HepG2 (cell line): ENCODE measurements around the gene DAG1. TPM values are rescaled to one million over a fixed set of nuclear protein-coding genes. Genes with fewer than 3 reads are reported as not detected.

Source experiments
- ATAC-seq: fragments of 200-7000 bp; cut with Tn5 transposase; 3 replicates; pipeline ENCODE4 v1.9.1; 2020; ENCODE audit warnings: mild to moderate bottlenecking, moderate library complexity
- BruUV-seq: library from RNA; stranded (reverse); fragments of 400-500 nt; replicated peaks from 2 replicates; lab custom pipeline; 2021; lab: Mats Ljungman, UMichigan
- CTCF ChIA-PET: fragments of 300-600 bp; formaldehyde crosslinking; extraction: SDS; loops from one replicate; lab custom pipeline; 2021; ENCODE audit warnings: low total read pairs, inconsistent platforms, low intra/inter-chr PET ratio; lab: Yijun Ruan, JAX
- POLR2A ChIA-PET: fragments of 350-600 bp; sonication (Branson Sonifier 250); formaldehyde crosslinking; loops from one replicate; lab custom pipeline; 2020; ENCODE audit warnings: antibody characterized with exemption, inconsistent platforms; lab: Yijun Ruan, JAX
- DNase-seq: peaks from one replicate; pipeline ENCODE4 v3.0.0-alpha.2; 2015; ENCODE audit warnings: low spot score
- FAIRE-seq: peaks from 3 replicates; lab custom pipeline; 2011; peaks lifted over from hg19 to GRCh38; lab: Jason Lieb, UNC
- H2AFZ ChIP-seq: one replicate; pipeline ENCODE4 v1.6.1; 2011; ENCODE audit warnings: low read length, inconsistent platforms
- H3K27ac ChIP-seq: fragments of 300-600 bp; 3 replicates; pipeline ENCODE4 v1.8.0; 2011; ENCODE audit warnings: mixed run types, mild to moderate bottlenecking, mixed read lengths, low read length, inconsistent platforms; ENCODE audit not compliant: insufficient read depth; ENCODE audit errors: extremely low read length
- H3K27me3 ChIP-seq, 2 experiments: fragments of 200-600 bp in 1 of 2; 2 replicates in 1 of 2; 3 replicates in 1 of 2; pipeline versions ENCODE4 v1.6.0 to v1.8.0; 2011; ENCODE audit warnings: low read length in 2 of 2, mild to moderate bottlenecking in 2 of 2, moderate library complexity in 2 of 2, inconsistent platforms in 1 of 2; ENCODE audit not compliant: insufficient read depth in 2 of 2, control insufficient read depth in 1 of 2
- H3K36me3 ChIP-seq, 2 experiments: fragments of 200-600 bp in 1 of 2; replicated peaks in 1 of 2; 2 replicates in 1 of 2; 3 replicates in 1 of 2; pipeline versions ENCODE4 v1.5.1 to v1.8.0; 2011; ENCODE audit warnings: low read length in 2 of 2, inconsistent platforms in 1 of 2; ENCODE audit not compliant: insufficient read depth in 2 of 2, control insufficient read depth in 1 of 2
- H3K4me1 ChIP-seq: 2 replicates; pipeline ENCODE4 v1.5.1; 2012; ENCODE audit warnings: low read length, inconsistent platforms; ENCODE audit not compliant: insufficient read depth
- H3K4me2 ChIP-seq: 2 replicates; pipeline ENCODE4 v1.6.0; 2011; ENCODE audit warnings: low read depth, low read length, inconsistent platforms
- H3K4me3 ChIP-seq, 3 experiments: fragments of 200-600 bp in 1 of 3; sonication (generic), shearing (Covaris generic) in 1 of 3; replicated peaks in 1 of 3; 2 replicates each; pipeline ENCODE4 v1.5.1; 2011 to 2016; ENCODE audit warnings: low read length in 3 of 3, inconsistent platforms in 2 of 3, low read depth in 2 of 3, mild to moderate bottlenecking in 2 of 3, control low read depth in 1 of 3, mixed read lengths in 1 of 3; ENCODE audit not compliant: insufficient read depth in 1 of 3
- H3K79me2 ChIP-seq: one replicate; pipeline ENCODE4 v1.6.1; 2011; ENCODE audit warnings: low read length, inconsistent platforms; ENCODE audit not compliant: insufficient read depth
- H3K9ac ChIP-seq: 2 replicates; pipeline ENCODE4 v1.6.0; 2011; ENCODE audit warnings: mild to moderate bottlenecking, low read depth, low read length, inconsistent platforms; ENCODE audit not compliant: insufficient read depth
- H3K9me3 ChIP-seq: 2 replicates; pipeline ENCODE4 v1.5.1; 2012; ENCODE audit warnings: mild to moderate bottlenecking, low read length
- H4K20me1 ChIP-seq: 2 replicates; pipeline ENCODE4 v1.6.0; 2011; ENCODE audit warnings: inconsistent platforms, mild to moderate bottlenecking, low read length, moderate library complexity; ENCODE audit not compliant: insufficient read depth
- CBX1 ChIP-seq: IDR thresholded peaks from one replicate; pipeline ENCODE4 v1.6.1; 2016; ENCODE audit warnings: antibody characterized with exemption, low read depth
- CTCF ChIP-seq: sonication (generic); formaldehyde crosslinking; IDR thresholded peaks from 2 replicates; pipeline ENCODE4 v1.5.0; 2020; ENCODE audit warnings: mild to moderate bottlenecking, missing genetic modification reagents, moderate library complexity
- DRAP1 ChIP-seq: IDR thresholded peaks from 2 replicates; pipeline ENCODE4 v1.6.1; 2016; ENCODE audit warnings: missing genetic modification reagents, missing compliant biosample characterization
- GPN1 ChIP-seq: sonication (generic); formaldehyde crosslinking; IDR thresholded peaks from 2 replicates; pipeline ENCODE4 v1.5.1; 2020; ENCODE audit warnings: missing genetic modification reagents, borderline replicate concordance
- HDAC6 ChIP-seq: fragments of 200-600 bp; sonication (generic); IDR thresholded peaks from 2 replicates; pipeline ENCODE4 v1.7.0; 2017; ENCODE audit warnings: mild to moderate bottlenecking, antibody characterized with exemption, low read length, low read depth
- PATZ1 ChIP-seq: sonication (generic); formaldehyde crosslinking; IDR thresholded peaks from 2 replicates; pipeline ENCODE4 v1.4.0; 2020; ENCODE audit warnings: missing genetic modification reagents
- POLR2AphosphoS2 ChIP-seq: IDR thresholded peaks from 2 replicates; pipeline ENCODE4 v1.6.1; 2011; ENCODE audit warnings: low read depth, low read length, improper control_type of control experiment
- SMC3 ChIP-seq: IDR thresholded peaks from 2 replicates; pipeline ENCODE4 v1.6.1; 2011; ENCODE audit warnings: low read length, improper control_type of control experiment
- STAG1 ChIP-seq: sonication (generic); formaldehyde crosslinking; IDR thresholded peaks from 2 replicates; pipeline ENCODE4 v1.4.0; 2020; ENCODE audit warnings: missing genetic modification reagents
- ZNF121 ChIP-seq: sonication (generic); formaldehyde crosslinking; IDR thresholded peaks from 2 replicates; pipeline ENCODE4 v1.5.0; 2020; ENCODE audit warnings: mild to moderate bottlenecking, missing genetic modification reagents
- ZNF382 ChIP-seq: sonication (generic); formaldehyde crosslinking; IDR thresholded peaks from 2 replicates; pipeline ENCODE4 v1.5.0; 2020; ENCODE audit warnings: missing genetic modification reagents, mild to moderate bottlenecking, borderline replicate concordance
- ZNF589 ChIP-seq: sonication (generic); formaldehyde crosslinking; conservative IDR thresholded peaks from 2 replicates; pipeline ENCODE4 v1.8.0; 2022; ENCODE audit warnings: mild to moderate bottlenecking, moderate library complexity, missing genetic modification reagents
- WGBS: methylation state at CpG from one replicate; pipeline ENCODE4 v1.1.6; 2017; ENCODE audit warnings: low lambda C conversion rate; 5-methylcytosine and 5-hydroxymethylcytosine counted together
- in situ Hi-C: cut with HindIII; loops from 2 replicates; pipeline ENCODE4 v1.10.0; 2017; ENCODE audit warnings: low pct_unique_long_range_greater_than_20kb; ENCODE audit not compliant: extremely low pct_ligation_motif_present
- intact Hi-C: fragments of 100-400 bp; cut with micrococcal nuclease; formaldehyde crosslinking; loops from one replicate; pipeline ENCODE4 v1.10.0; 2022; ENCODE audit not compliant: unreplicated experiment
- polyA plus RNA-seq, 8 experiments: library from polyadenylated mRNA; depleted of rRNA in 3 of 8; stranded (reverse) in 7 of 8; unstranded in 1 of 8; fragments of >200 nt; fragmentation: Illumina TruSeq in 4 of 8; extraction: Trizol in 4 of 8; gene quantifications; 2 replicates each; pipeline versions ENCODE4 v1.2.1 to v1.2.3, GENCODE V29; 2011 to 2016; ENCODE audit warnings: low read depth in 4 of 8, missing spikeins in 1 of 8, mixed read lengths in 1 of 8; ENCODE audit not compliant: insufficient read depth in 1 of 8
- total RNA-seq, 5 experiments: library from RNA; depleted of rRNA; stranded (reverse); fragments of >200 nt; fragmentation: Illumina TruSeq; extraction: Trizol; gene quantifications; 2 replicates each; pipeline ENCODE4 v1.2.3, GENCODE V29; 2016; ENCODE audit warnings: low read depth in 1 of 5

Gene DAG1
- total and polyA plus RNA-seq, 2 of the 13 experiments (the other 11 are each of a cell fraction or from before 2014, with no cell fraction given): 47.3 to 50.4 TPM

DNA sequence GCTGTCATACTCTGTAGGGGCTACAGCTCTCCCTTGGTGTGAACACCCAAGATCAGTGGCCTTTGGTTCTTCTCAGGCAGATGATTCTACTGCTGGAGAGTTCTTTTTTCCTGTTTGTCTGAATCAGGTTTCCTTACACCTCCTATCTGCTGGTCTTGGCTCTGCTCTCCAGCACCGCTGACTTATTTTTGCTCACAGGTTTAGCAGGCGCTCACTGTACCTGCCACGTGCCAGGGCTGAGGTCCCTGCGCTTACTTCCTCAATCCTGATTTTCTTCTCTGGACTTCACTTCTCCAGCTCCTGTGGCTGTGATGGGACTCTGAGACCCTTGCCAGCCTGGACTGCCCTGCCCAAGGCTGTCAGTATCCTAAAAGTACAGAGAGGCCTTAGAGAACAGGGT lies 93.7 kb downstream of the DAG1 start:
- no peak for TF ChIP-seq GPN1 (CRISPR knock-in tag)
- TF ChIP-seq POLR2AphosphoS2: no peak
- 97% methylated on average over 4 of the region's 4 CpGs for WGBS
- Histone ChIP-seq H3K27ac (no peak overlapping the region), H3K4me2 (no peak overlapping the region), H3K4me1 (peaks cover 14% of the 10 kb centered on the region; the same call in 1 of the 2 replicates), H2AFZ (no peak overlapping the region), H3K4me3 (no peak overlapping the region), H4K20me1 (no peaks in the 10 kb centered on the region), H3K9me3 (no peaks in the 10 kb centered on the region), H3K36me3 (no peaks in the 10 kb centered on the region), H3K27me3 (no peaks in the 10 kb centered on the region), H3K9ac (no peak overlapping the region), H3K79me2 (no peaks in the 10 kb centered on the region)
- no peak for DNase-seq
- no peak for FAIRE-seq
- POLR2A ChIA-PET: interaction anchor here (0.9 to 1.2 kb wide), 2 partner anchors 24 to 102 kb away, joined by 3 read pairs; no protein-coding TSS in a partner anchor
- in situ Hi-C loops (loop anchor here (10.0 kb wide), 1 partner anchor 111 kb away; the partner anchor contains the start of gene APEH), intact Hi-C loops (no loop called here)
- no peak for ATAC-seq
- BruUV-seq: no TSS peak
- CTCF ChIA-PET: no interaction called here

DNA sequence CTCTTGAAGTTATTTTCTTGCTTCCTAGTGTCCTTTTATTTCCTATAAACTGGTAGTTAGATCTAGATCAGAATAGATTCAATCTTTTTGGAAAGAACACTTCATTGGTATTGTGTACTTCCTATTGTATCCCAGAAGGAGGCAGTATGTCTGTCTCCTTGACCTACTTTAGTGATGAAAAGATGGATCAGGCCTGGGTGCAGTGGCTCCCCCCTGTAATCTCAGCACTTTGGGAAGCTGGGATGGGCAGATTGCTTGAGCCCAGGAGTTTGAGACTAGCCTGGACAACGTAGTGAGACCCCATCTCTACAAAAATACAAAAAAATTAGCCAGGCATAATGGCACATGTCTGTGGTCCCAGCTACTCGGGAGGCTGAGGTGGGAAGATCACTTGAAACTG lies 96.2 kb downstream of the DAG1 start:
- POLR2A ChIA-PET: no interaction called here
- no peaks in the 10 kb centered on the region for H3K27me3 ChIP-seq
- no peaks in the 10 kb centered on the region for H3K36me3 ChIP-seq
- intact Hi-C loops: no loop called here
- in situ Hi-C loops: loop anchor here (10.0 kb wide), 1 partner anchor 108 kb away; the partner anchor contains the start of gene APEH
- H3K4me3 ChIP-seq: no peak overlapping the region
- H2AFZ ChIP-seq: no peak overlapping the region
- no peak overlapping the region for H3K4me2 ChIP-seq
- FAIRE-seq (peak; percentile 71), ATAC-seq (no peak), DNase-seq (no peak)
- WGBS: 88% methylated on average over 2 of the region's 2 CpGs
- H3K9ac ChIP-seq: no peak overlapping the region
- no peaks in the 10 kb centered on the region for H4K20me1 ChIP-seq
- no peaks in the 10 kb centered on the region for H3K79me2 ChIP-seq
- CTCF ChIA-PET: interaction anchor here (2.3 kb wide), 1 partner anchor 105 kb away, joined by 10 read pairs; no protein-coding TSS in a partner anchor
- H3K4me1 ChIP-seq: peaks cover 40% of the 10 kb centered on the region
- no peak overlapping the region for H3K27ac ChIP-seq
- no TSS peak for BruUV-seq
- H3K9me3 ChIP-seq: no peaks in the 10 kb centered on the region
- TF ChIP-seq ZNF121: peak; percentile 86
- TF ChIP-seq CBX1: no peak
- TF ChIP-seq ZNF382 (CRISPR knock-in tag): no peak
- TF ChIP-seq DRAP1: no peak
- 0 out of 2 replicates have a peak, but pooled peaks have one; percentile 31 for TF ChIP-seq PATZ1 (CRISPR knock-in tag)
- TF ChIP-seq CTCF (CRISPR knock-in tag): peak; percentile 58
- TF ChIP-seq STAG1: peak; percentile 57
- peak; percentile 46; the same call in 1 of the 2 replicates for TF ChIP-seq SMC3
- TF ChIP-seq HDAC6: no peak
- no peak for TF ChIP-seq ZNF589 (CRISPR knock-in tag)
